ENCODE results near the gene RPUSD1.
A peak's percentile ranks its signal among the peaks of the same experiment; 100 is the strongest.
"Not testable (repeated sequence)": the region's sequence is repeated elsewhere in the genome, so short reads cannot be mapped to it uniquely, and the experiment has no call there.

RPUSD1 gene

DNA sequence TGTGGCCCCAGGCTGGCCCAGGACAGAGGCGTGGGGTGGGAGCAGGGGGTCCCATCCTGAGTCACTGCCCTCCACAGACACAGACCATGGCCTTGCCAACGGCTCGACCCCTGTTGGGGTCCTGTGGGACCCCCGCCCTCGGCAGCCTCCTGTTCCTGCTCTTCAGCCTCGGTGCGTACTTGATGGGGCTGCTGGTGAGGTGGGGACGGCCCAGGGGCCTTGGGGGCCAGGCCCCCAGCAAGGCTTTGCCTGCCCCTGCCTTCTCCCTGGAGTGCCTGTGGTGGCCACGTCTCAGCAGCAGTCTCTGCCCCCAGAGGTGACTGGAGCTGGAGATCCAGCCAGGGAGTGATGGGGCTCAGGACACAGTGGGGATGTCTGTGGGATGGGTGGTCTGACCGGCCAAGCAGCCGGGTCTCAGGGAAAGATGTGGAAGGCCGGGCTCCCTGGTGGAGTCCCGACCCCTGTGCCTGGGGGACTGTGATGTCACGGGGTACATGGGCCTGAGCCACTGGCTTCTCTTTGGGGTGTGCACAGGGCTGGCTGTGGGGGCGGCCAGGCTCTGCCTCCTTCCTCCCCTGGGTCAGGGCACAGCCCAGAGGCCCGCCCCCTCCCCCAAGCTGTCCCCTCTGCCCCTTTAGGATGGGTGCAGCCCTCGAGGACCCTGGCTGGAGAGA, 25.4 kb downstream of the RPUSD1 start:
- Histone ChIP-seq H3K27ac (ENCODE audit: low read depth, low read length) (no peak overlapping the region), H3K36me3 (ENCODE audit: control insufficient read depth, insufficient read depth, low read length) (no peaks in the 10 kb centered on the region), H3K9me3 (ENCODE audit: control insufficient read depth, insufficient read depth, low read depth, low read length) (no peaks in the 10 kb centered on the region), H3K4me1 (ENCODE audit: control insufficient read depth, insufficient read depth, low read length) (0 out of 2 replicates have a peak, but pooled peaks cover 3% of the 10 kb centered on the region), H3K27me3 (ENCODE audit: control insufficient read depth, insufficient read depth, low read length) (no peaks in the 10 kb centered on the region), H3K9ac (ENCODE audit: low read length) (no peak overlapping the region), H3K4me3 (ENCODE audit: low read depth, low read length) (no peak overlapping the region)

DNA sequence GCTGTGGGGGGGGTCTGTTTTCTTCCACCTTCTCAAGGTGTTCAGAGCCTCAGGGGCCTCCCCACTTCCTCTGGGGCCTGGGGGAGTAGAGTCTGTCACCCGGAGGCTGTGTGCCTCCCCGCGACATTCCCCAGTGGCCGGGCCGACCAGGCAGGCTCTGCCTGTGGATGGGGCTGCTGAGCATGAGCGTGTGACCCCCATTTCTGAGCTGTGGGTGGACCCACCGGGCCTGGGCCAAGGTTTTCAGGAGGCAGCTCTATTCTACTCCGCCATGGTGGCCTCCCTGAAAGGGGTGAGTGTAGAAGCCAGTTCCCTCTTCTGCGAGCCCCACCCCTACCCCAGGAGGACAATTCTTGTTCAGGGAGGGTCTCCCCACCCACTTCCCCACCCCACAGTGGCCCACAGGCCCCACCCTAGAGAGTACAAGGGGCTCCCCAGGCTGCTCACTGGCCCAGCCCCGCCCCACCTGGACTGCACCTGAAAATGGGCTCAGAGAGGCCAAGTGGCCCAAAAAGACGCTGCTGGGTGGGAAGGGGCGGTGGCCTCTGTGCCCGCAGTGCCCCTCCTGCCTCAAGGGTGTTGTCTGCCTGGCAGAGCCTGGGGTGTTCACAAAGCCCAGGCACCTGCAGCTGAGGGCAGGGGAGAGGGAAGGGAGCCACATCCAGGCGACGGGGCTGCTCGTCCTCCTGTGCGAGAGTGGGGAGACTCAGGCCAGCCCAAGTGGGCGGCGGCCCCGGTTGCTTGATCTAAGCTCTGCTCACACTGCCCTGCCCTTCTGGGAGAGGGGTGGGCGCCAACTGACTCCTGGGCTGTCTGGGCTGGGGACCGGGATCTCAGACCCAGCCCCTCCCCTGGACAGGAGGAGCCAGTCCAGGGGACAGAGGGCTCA, 26.3 kb downstream of the RPUSD1 start:
- H3K9me3 ChIP-seq (ENCODE audit: control insufficient read depth, insufficient read depth, low read depth, low read length) = no peaks in the 10 kb centered on the region
- 0 out of 2 replicates have a peak, but pooled peaks cover 3% of the 10 kb centered on the region for H3K4me1 ChIP-seq (ENCODE audit: control insufficient read depth, insufficient read depth, low read length)
- H3K36me3 ChIP-seq (ENCODE audit: control insufficient read depth, insufficient read depth, low read length) = no peaks in the 10 kb centered on the region
- H3K9ac ChIP-seq (ENCODE audit: low read length) = no peak overlapping the region
- H3K27ac ChIP-seq (ENCODE audit: low read depth, low read length) = no peak overlapping the region
- no peaks in the 10 kb centered on the region for H3K27me3 ChIP-seq (ENCODE audit: control insufficient read depth, insufficient read depth, low read length)
- no peak overlapping the region for H3K4me3 ChIP-seq (ENCODE audit: low read depth, low read length)

DNA sequence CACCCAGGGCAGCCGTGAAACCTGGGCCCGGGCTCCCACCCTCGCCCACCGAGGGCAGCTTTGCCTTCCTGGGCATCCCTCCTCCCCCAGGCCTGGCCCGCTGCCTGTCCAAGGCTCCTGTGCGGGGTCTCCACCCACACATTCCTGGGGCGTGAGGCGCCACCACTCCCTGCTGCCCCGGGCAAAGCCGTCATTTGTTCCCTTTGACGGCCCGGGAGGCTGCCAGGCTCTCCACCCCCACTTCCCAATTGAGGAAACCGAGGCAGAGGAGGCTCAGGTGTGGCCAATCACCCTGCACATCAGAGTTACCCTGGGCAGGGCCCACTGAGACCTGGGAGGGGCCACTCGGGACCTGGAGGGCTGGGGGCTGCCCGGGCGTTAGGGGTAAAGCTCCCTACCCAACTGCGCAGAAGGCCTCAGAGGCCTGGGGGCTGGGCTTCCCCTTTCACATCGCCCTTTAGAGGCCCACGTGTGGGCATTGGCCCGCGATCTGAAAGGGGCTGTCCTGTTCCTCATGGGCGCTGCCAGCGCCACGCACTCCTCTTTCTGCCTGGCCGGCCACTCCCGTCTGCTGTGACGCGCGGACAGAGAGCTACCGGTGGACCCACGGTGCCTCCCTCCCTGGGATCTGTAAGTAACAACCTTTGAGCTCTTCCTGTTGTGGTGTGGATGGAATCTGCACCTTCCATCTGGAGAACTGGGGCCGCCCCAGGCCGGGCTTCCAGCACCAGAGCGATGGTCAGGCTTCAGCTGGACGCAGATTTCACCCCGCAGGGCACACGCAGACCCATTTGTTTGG, 27.4 kb downstream of the RPUSD1 start, which contains the start of gene MSLN:
Gene MSLN (plus strand): TSS at position 190 of the 799 bp plus-strand sequence. CDS start 1,947 bp downstream, outside the sequence.
- Histone ChIP-seq H3K27ac (ENCODE audit: low read depth, low read length) (no peak within 1 kb of the TSS), H3K9ac (ENCODE audit: low read length) (no peak within 1 kb of the TSS), H3K4me3 (ENCODE audit: low read depth, low read length) (no peak within 1 kb of the TSS), H3K27me3 (ENCODE audit: control insufficient read depth, insufficient read depth, low read length) (no peaks in the 10 kb centered on the region), H3K9me3 (ENCODE audit: control insufficient read depth, insufficient read depth, low read depth, low read length) (no peaks in the 10 kb centered on the region), H3K36me3 (ENCODE audit: control insufficient read depth, insufficient read depth, low read length) (no peaks in the 10 kb centered on the region), H3K4me1 (ENCODE audit: control insufficient read depth, insufficient read depth, low read length) (0 out of 2 replicates have a peak, but pooled peaks cover 3% of the 10 kb centered on the region)

DNA sequence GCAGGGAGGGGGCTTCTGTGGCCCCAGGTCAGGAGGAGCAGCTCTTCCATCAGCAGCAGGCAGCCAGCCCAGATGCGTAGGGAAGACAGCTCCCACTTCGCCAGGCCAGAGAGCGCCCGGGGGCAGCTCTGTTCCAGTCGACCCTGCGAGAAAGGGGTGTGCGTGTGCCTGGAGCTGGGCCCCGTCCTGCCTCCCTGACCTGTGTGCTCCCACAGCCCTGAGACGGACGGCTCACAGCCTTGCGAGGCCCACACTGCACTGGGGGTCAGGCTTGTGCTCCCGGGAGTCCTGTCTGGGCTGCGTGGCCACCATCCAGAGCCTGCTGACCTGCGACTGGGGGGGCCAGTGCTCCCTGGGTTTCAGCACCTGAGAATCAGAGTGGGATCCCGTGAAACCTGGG, 28.1 kb downstream of the RPUSD1 start:
- Histone ChIP-seq H3K9ac (ENCODE audit: low read length) (no peak overlapping the region), H3K27me3 (ENCODE audit: control insufficient read depth, insufficient read depth, low read length) (no peaks in the 10 kb centered on the region), H3K4me1 (ENCODE audit: control insufficient read depth, insufficient read depth, low read length) (0 out of 2 replicates have a peak, but pooled peaks cover 3% of the 10 kb centered on the region), H3K27ac (ENCODE audit: low read depth, low read length) (no peak overlapping the region), H3K9me3 (ENCODE audit: control insufficient read depth, insufficient read depth, low read depth, low read length) (no peaks in the 10 kb centered on the region), H3K36me3 (ENCODE audit: control insufficient read depth, insufficient read depth, low read length) (no peaks in the 10 kb centered on the region), H3K4me3 (ENCODE audit: low read depth, low read length) (no peak overlapping the region)

GRCh38 chr16:759110-759910, 28.9 kb downstream of the RPUSD1 start:
- Histone ChIP-seq H3K9me3 (ENCODE audit: control insufficient read depth, insufficient read depth, low read depth, low read length) (no peaks in the 10 kb centered on the region), H3K4me1 (ENCODE audit: control insufficient read depth, insufficient read depth, low read length) (0 out of 2 replicates have a peak, but pooled peaks cover 3% of the 10 kb centered on the region), H3K27me3 (ENCODE audit: control insufficient read depth, insufficient read depth, low read length) (no peaks in the 10 kb centered on the region), H3K36me3 (ENCODE audit: control insufficient read depth, insufficient read depth, low read length) (no peaks in the 10 kb centered on the region), H3K4me3 (ENCODE audit: low read depth, low read length) (no peak overlapping the region), H3K9ac (ENCODE audit: low read length) (no peak overlapping the region), H3K27ac (ENCODE audit: low read depth, low read length) (no peak overlapping the region)

- Histone ChIP-seq H3K9ac (ENCODE audit: low read length) (no peak overlapping the region), H3K36me3 (ENCODE audit: control insufficient read depth, insufficient read depth, low read length) (no peaks in the 10 kb centered on the region), H3K27me3 (ENCODE audit: control insufficient read depth, insufficient read depth, low read length) (peaks cover 7% of the 10 kb centered on the region; the same call in 1 of the 2 replicates), H3K9me3 (ENCODE audit: control insufficient read depth, insufficient read depth, low read depth, low read length) (no peaks in the 10 kb centered on the region), H3K4me3 (ENCODE audit: low read depth, low read length) (no peak overlapping the region), H3K27ac (ENCODE audit: low read depth, low read length) (no peak overlapping the region), H3K4me1 (ENCODE audit: control insufficient read depth, insufficient read depth, low read length) (peaks cover 13% of the 10 kb centered on the region)
Observed at GRCh38 chr16:756428-756827, 31.8 kb downstream of the RPUSD1 start.

DNA sequence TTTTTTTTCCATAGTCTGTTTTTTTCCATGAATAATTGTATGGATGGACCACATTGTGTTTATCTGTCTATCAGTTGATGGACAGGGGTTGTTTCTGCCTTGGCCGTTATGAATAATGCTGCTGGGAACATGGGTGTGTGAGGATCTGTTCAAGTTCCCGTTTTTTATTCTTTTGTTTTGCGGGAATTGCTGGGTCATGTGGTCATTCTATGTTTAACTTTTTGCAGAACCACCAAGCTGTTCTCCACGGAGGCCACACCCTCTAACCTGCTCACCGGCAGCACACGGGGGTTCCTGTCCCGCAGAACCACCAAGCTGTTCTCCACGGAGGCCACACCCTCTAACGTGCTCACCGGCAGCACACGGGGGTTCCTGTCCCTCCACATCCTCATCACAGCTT, 33.5 kb downstream of the RPUSD1 start:
- H3K4me1 ChIP-seq (ENCODE audit: control insufficient read depth, insufficient read depth, low read length) = peaks cover 19% of the 10 kb centered on the region
- H3K27ac ChIP-seq (ENCODE audit: low read depth, low read length) = no peak overlapping the region
- H3K9me3 ChIP-seq (ENCODE audit: control insufficient read depth, insufficient read depth, low read depth, low read length) = no peaks in the 10 kb centered on the region
- no peak overlapping the region for H3K9ac ChIP-seq (ENCODE audit: low read length)
- H3K36me3 ChIP-seq (ENCODE audit: control insufficient read depth, insufficient read depth, low read length) = no peaks in the 10 kb centered on the region
- H3K4me3 ChIP-seq (ENCODE audit: low read depth, low read length) = no peak overlapping the region
- H3K27me3 ChIP-seq (ENCODE audit: control insufficient read depth, insufficient read depth, low read length) = peaks cover 7% of the 10 kb centered on the region; the same call in 1 of the 2 replicates

- H3K36me3 ChIP-seq (ENCODE audit: control insufficient read depth, insufficient read depth, low read length); H3K4me3 ChIP-seq (ENCODE audit: low read depth, low read length); H3K9me3 ChIP-seq (ENCODE audit: control insufficient read depth, insufficient read depth, low read depth, low read length); H3K27me3 ChIP-seq (ENCODE audit: control insufficient read depth, insufficient read depth, low read length); H3K27ac ChIP-seq (ENCODE audit: low read depth, low read length); H3K9ac ChIP-seq (ENCODE audit: low read length): not testable (repeated sequence)
- H3K4me1 ChIP-seq (ENCODE audit: control insufficient read depth, insufficient read depth, low read length) = peaks cover 19% of the 10 kb centered on the region
Observed at GRCh38 chr16:754121-754607, 34.0 kb downstream of the RPUSD1 start.

- H3K9ac ChIP-seq (ENCODE audit: low read length) = no peak overlapping the region
- H3K4me1 ChIP-seq (ENCODE audit: control insufficient read depth, insufficient read depth, low read length) = peaks cover 19% of the 10 kb centered on the region
- H3K4me3 ChIP-seq (ENCODE audit: low read depth, low read length) = peak overlapping the region; percentile 28; the same call in 1 of the 2 replicates
- H3K9me3 ChIP-seq (ENCODE audit: control insufficient read depth, insufficient read depth, low read depth, low read length) = no peaks in the 10 kb centered on the region
- H3K27ac ChIP-seq (ENCODE audit: low read depth, low read length) = no peak overlapping the region
- peaks cover 7% of the 10 kb centered on the region; the same call in 1 of the 2 replicates for H3K27me3 ChIP-seq (ENCODE audit: control insufficient read depth, insufficient read depth, low read length)
- H3K36me3 ChIP-seq (ENCODE audit: control insufficient read depth, insufficient read depth, low read length) = no peaks in the 10 kb centered on the region
Observed at GRCh38 chr16:752007-752312, 36.2 kb downstream of the RPUSD1 start.

Measured in HUES6 (cell line).